ENCODE measurements around the gene MOCS3.
A peak's percentile ranks its signal among the peaks of the same experiment; 100 is the strongest.

The MOCS3 gene

GRCh38 chr20:50933589-50933988 is 25.0 kb upstream of the MOCS3 start:
- Histone ChIP-seq H3K9me3 (ENCODE audit: insufficient read depth, low read depth, low read length) (no peaks in the 10 kb centered on the region), H3K9ac (ENCODE audit: low read depth, low read length) (no peak overlapping the region), H3K4me3 (ENCODE audit: low read length) (no peak overlapping the region), H3K27me3 (ENCODE audit: insufficient read depth, low read length) (no peaks in the 10 kb centered on the region), H3K36me3 (ENCODE audit: insufficient read depth, low read depth, low read length) (peaks cover 76% of the 10 kb centered on the region), H3K27ac (ENCODE audit: low read length) (no peak overlapping the region), H3K4me1 (ENCODE audit: insufficient read depth, low read length) (peaks cover 9% of the 10 kb centered on the region)

DNA sequence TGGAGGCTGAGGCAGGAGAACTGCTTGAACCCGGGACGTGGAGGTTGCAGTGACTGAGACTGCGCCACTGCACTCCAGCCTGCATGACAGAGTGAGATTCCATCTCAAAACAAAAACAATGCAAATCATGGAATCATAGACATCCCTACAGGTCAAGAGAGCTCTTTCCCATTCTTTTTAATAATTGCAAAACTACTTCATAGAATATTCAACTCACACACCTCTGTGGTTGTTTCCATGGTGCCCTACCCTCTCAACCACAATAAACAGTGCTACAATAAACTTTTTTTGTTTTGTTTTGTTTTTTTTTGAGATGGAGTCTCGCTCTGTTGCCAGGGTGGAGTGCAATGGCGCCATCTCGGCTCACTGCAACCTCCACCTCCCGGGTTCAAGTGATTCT is 15.5 kb upstream of the MOCS3 start:
- Histone ChIP-seq H3K27me3 (ENCODE audit: insufficient read depth, low read length) (no peaks in the 10 kb centered on the region), H3K9me3 (ENCODE audit: insufficient read depth, low read depth, low read length) (no peaks in the 10 kb centered on the region), H3K9ac (ENCODE audit: low read depth, low read length) (no peak overlapping the region), H3K4me1 (ENCODE audit: insufficient read depth, low read length) (no peaks in the 10 kb centered on the region), H3K36me3 (ENCODE audit: insufficient read depth, low read depth, low read length) (peaks cover 92% of the 10 kb centered on the region), H3K4me3 (ENCODE audit: low read length) (no peak overlapping the region), H3K27ac (ENCODE audit: low read length) (no peak overlapping the region)

DNA sequence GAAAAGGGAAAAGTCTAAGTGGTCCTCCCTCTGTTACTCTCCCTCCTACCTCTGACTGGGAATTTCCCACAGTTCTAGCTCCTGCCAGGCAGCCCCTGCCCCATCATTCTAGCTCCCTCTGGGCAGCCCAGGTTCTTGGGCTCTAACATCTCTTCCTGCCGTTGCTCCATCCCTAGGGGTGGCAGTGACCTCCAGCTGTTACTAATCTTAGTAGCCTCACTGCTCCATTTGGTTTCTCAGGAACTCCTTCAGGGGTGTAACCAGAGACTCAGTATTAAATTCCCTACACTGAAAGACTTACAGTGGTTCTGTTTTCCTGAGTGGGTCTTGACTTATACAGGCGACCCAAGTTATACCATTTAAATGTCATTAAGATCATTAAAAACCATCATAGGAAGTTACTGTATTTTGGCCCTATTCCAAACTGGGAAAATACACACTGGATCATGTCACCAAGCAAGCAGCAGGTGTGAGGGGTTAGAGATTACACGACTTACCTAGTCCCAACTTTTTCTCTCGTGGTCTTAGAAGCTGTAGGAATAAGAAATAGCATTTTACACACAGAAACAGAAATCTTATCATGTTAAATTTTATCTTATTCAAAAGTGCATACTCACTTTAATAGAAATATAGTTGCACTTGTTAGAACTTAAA is 10.4 kb upstream of the MOCS3 start:
- Histone ChIP-seq H3K36me3 (ENCODE audit: insufficient read depth, low read depth, low read length) (peaks cover 97% of the 10 kb centered on the region), H3K4me3 (ENCODE audit: low read length) (no peak overlapping the region)

GRCh38 chr20:50953196-50953595 is 5.4 kb upstream of the MOCS3 start:
- Histone ChIP-seq H3K9me3 (ENCODE audit: insufficient read depth, low read depth, low read length) (no peaks in the 10 kb centered on the region), H3K27ac (ENCODE audit: low read length) (no peak overlapping the region), H3K9ac (ENCODE audit: low read depth, low read length) (no peak overlapping the region), H3K36me3 (ENCODE audit: insufficient read depth, low read depth, low read length) (peaks cover 67% of the 10 kb centered on the region), H3K4me1 (ENCODE audit: insufficient read depth, low read length) (peaks cover 9% of the 10 kb centered on the region; the same call in 1 of the 2 replicates), H3K27me3 (ENCODE audit: insufficient read depth, low read length) (no peaks in the 10 kb centered on the region), H3K4me3 (ENCODE audit: low read length) (no peak overlapping the region)

More for the DNA sequence above, 10.4 kb upstream of the MOCS3 start:
- H3K4me1 ChIP-seq (ENCODE audit: insufficient read depth, low read length) = no peaks in the 10 kb centered on the region
- H3K27me3 ChIP-seq (ENCODE audit: insufficient read depth, low read length) = no peaks in the 10 kb centered on the region
- no peak overlapping the region for H3K27ac ChIP-seq (ENCODE audit: low read length)
- no peaks in the 10 kb centered on the region for H3K9me3 ChIP-seq (ENCODE audit: insufficient read depth, low read depth, low read length)
- H3K9ac ChIP-seq (ENCODE audit: low read depth, low read length) = no peak overlapping the region

DNA sequence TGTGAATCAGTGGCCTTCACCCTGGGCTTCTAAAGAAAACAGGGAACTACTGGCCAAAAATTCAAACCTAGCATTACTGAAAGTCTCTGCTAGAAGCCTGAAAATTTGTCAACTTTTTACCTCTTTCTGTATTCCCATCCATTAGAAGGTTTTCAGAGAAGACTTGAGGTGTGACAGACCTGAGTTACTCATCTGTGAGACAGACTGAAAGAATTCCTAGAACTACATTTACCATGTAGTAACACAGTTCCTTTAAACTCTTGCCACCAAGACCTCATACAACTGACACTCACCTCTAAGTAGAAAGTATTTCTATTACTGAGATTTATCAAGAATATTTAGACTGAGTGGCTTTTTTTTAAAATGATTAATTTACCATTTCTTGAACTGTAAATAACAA is 4.8 kb upstream of the MOCS3 start:
- H3K36me3 ChIP-seq (ENCODE audit: insufficient read depth, low read depth, low read length) = peaks cover 61% of the 10 kb centered on the region
- no peak overlapping the region for H3K9ac ChIP-seq (ENCODE audit: low read depth, low read length)
- no peaks in the 10 kb centered on the region for H3K9me3 ChIP-seq (ENCODE audit: insufficient read depth, low read depth, low read length)
- H3K27me3 ChIP-seq (ENCODE audit: insufficient read depth, low read length) = no peaks in the 10 kb centered on the region
- H3K4me1 ChIP-seq (ENCODE audit: insufficient read depth, low read length) = peaks cover 9% of the 10 kb centered on the region; the same call in 1 of the 2 replicates
- no peak overlapping the region for H3K4me3 ChIP-seq (ENCODE audit: low read length)
- H3K27ac ChIP-seq (ENCODE audit: low read length) = no peak overlapping the region

- Histone ChIP-seq H3K4me1 (ENCODE audit: insufficient read depth, low read length) (peaks cover 9% of the 10 kb centered on the region; the same call in 1 of the 2 replicates), H3K36me3 (ENCODE audit: insufficient read depth, low read depth, low read length) (peaks cover 41% of the 10 kb centered on the region), H3K4me3 (ENCODE audit: low read length) (peak overlapping the region; percentile 92), H3K27me3 (ENCODE audit: insufficient read depth, low read length) (no peaks in the 10 kb centered on the region), H3K9ac (ENCODE audit: low read depth, low read length) (peak overlapping the region; percentile 99), H3K27ac (ENCODE audit: low read length) (peak overlapping the region; percentile 99), H3K9me3 (ENCODE audit: insufficient read depth, low read depth, low read length) (no peaks in the 10 kb centered on the region)
Measured at GRCh38 chr20:50957276-50957675, 1.3 kb upstream of the MOCS3 start.

DNA sequence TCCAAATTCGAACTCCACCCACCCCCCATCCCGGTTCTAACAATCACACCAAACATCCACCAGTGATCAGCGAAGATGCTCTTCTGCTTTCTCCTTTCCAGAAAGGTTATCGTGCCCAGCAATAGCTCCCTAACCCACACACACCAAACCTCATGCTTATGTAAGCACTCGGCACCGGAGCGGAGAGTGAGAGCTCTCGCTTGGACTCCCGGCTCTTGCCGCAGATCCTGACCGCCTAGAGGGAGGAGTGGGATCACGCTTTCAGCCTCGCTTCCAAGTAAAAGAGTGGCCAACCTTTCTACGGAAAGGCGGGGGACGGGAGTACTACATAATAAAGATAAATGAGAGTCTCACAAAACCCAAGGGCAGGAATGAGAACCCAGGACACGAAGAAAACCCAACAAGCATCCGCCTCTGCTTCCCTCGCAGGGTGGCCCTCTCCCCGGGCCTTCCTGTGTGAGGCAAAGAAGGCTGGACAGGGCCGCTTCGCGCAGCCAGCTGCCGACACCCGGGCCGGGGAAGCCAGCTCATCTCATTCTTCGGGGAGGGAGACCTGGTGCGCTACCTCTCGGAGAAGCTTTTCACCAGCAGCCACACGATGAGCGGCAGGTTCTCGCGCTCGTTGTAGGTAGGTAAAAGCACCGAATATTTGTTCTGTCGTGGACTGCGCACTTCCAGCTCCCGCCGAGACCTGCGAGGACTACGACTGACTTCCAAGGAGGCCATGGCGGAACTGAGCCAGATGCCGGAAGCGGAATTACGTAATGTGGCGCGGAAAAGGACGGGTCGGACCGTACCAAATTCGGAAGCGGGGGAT is 612 bp upstream of the MOCS3 start, which contains the start of gene DPM1:
DPM1 (minus strand) TSS at position 735 of the 817 bp plus-strand sequence; CDS start at position 726, 9 bp downstream.
- peak within 1 kb of the TSS; percentile 99 for H3K27ac ChIP-seq (ENCODE audit: low read length)
- peak within 1 kb of the TSS; percentile 99 for H3K9ac ChIP-seq (ENCODE audit: low read depth, low read length)
- peak within 1 kb of the TSS; percentile 92 for H3K4me3 ChIP-seq (ENCODE audit: low read length)
- H3K4me1 ChIP-seq (ENCODE audit: insufficient read depth, low read length) = peaks cover 9% of the 10 kb centered on the region; the same call in 1 of the 2 replicates
- no peaks in the 10 kb centered on the region for H3K9me3 ChIP-seq (ENCODE audit: insufficient read depth, low read depth, low read length)
- no peaks in the 10 kb centered on the region for H3K27me3 ChIP-seq (ENCODE audit: insufficient read depth, low read length)
- peaks cover 34% of the 10 kb centered on the region for H3K36me3 ChIP-seq (ENCODE audit: insufficient read depth, low read depth, low read length)

DNA sequence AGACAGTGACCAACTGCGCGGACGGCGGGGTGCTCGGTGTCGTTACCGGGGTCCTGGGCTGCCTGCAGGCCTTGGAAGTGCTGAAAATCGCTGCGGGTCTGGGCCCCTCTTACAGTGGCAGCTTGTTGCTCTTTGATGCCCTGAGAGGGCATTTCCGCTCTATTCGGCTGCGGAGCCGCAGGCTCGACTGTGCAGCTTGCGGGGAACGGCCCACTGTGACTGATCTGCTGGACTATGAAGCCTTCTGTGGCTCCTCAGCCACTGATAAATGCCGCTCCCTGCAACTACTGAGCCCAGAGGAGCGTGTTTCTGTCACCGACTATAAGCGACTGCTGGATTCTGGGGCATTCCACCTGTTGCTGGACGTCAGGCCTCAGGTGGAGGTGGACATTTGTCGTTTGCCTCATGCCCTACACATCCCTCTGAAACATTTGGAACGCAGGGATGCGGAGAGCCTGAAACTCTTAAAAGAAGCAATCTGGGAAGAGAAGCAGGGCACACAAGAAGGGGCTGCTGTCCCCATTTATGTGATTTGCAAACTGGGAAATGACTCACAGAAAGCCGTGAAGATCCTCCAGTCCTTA is 1.0 kb downstream of the MOCS3 start:
- Histone ChIP-seq H3K4me1 (ENCODE audit: insufficient read depth, low read length) (peaks cover 9% of the 10 kb centered on the region; the same call in 1 of the 2 replicates), H3K27ac (ENCODE audit: low read length) (no peak overlapping the region), H3K27me3 (ENCODE audit: insufficient read depth, low read length) (no peaks in the 10 kb centered on the region), H3K4me3 (ENCODE audit: low read length) (peak overlapping the region; percentile 92), H3K36me3 (ENCODE audit: insufficient read depth, low read depth, low read length) (peaks cover 17% of the 10 kb centered on the region), H3K9me3 (ENCODE audit: insufficient read depth, low read depth, low read length) (no peaks in the 10 kb centered on the region), H3K9ac (ENCODE audit: low read depth, low read length) (peak overlapping the region; percentile 99; the same call in 1 of the 2 replicates)

DNA sequence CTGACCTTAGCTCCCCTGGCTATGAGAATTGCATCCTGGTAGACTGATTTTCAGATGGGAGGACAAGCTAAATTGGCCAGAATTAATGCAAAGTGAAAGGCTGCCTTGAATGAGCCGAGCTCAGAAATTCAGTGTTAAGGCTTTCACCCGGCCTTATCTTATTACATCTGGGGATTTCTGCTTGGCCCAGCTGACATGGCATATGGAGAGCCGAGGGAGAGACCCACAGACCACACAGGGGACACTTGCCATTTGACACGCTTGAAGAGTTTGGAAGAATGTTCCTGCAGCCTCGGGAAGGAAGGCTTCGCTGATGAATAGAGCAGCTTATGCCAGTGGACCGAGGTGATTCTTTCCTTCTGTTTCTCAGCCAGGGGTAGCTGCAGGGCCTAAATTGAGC is 9.0 kb downstream of the MOCS3 start:
- Histone ChIP-seq H3K4me1 (ENCODE audit: insufficient read depth, low read length) (no peaks in the 10 kb centered on the region; the same call in 1 of the 2 replicates), H3K27ac (ENCODE audit: low read length) (no peak overlapping the region), H3K9ac (ENCODE audit: low read depth, low read length) (no peak overlapping the region), H3K4me3 (ENCODE audit: low read length) (no peak overlapping the region), H3K9me3 (ENCODE audit: insufficient read depth, low read depth, low read length) (no peaks in the 10 kb centered on the region), H3K36me3 (ENCODE audit: insufficient read depth, low read depth, low read length) (no peaks in the 10 kb centered on the region), H3K27me3 (ENCODE audit: insufficient read depth, low read length) (no peaks in the 10 kb centered on the region)

DNA sequence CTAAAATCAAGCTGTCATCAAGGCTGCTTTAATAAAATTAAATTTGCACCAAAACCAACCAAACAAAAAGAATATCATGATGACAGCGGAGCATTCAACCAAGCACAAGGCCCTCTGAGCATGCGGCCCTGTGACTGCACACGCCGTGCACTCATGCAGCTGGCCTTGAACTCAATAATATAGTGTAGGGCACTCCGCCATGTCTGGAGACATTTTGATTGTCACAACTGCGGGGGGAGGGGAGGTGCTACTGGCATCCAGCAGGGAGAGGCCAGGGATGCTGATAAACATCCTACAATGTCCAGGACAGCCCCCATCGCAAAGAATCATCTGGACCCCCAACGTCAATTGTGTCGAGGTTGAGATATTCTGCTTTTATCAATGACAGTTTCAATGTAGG is 9.7 kb downstream of the MOCS3 start:
- Histone ChIP-seq H3K36me3 (ENCODE audit: insufficient read depth, low read depth, low read length) (no peaks in the 10 kb centered on the region), H3K27me3 (ENCODE audit: insufficient read depth, low read length) (no peaks in the 10 kb centered on the region), H3K9ac (ENCODE audit: low read depth, low read length) (no peak overlapping the region), H3K4me1 (ENCODE audit: insufficient read depth, low read length) (no peaks in the 10 kb centered on the region; the same call in 1 of the 2 replicates), H3K9me3 (ENCODE audit: insufficient read depth, low read depth, low read length) (no peaks in the 10 kb centered on the region), H3K4me3 (ENCODE audit: low read length) (no peak overlapping the region), H3K27ac (ENCODE audit: low read length) (no peak overlapping the region)

GRCh38 chr20:50969435-50969834 is 10.8 kb downstream of the MOCS3 start:
- H3K36me3 ChIP-seq (ENCODE audit: insufficient read depth, low read depth, low read length) = no peaks in the 10 kb centered on the region
- H3K27ac ChIP-seq (ENCODE audit: low read length) = no peak overlapping the region
- H3K27me3 ChIP-seq (ENCODE audit: insufficient read depth, low read length) = no peaks in the 10 kb centered on the region

More at GRCh38 chr20:50969435-50969834, 10.8 kb downstream of the MOCS3 start:
- Histone ChIP-seq H3K9ac (ENCODE audit: low read depth, low read length) (no peak overlapping the region), H3K9me3 (ENCODE audit: insufficient read depth, low read depth, low read length) (no peaks in the 10 kb centered on the region), H3K4me1 (ENCODE audit: insufficient read depth, low read length) (no peaks in the 10 kb centered on the region; the same call in 1 of the 2 replicates), H3K4me3 (ENCODE audit: low read length) (no peak overlapping the region)

Measured in iPS-20b (cell line).